ENCODE results near the gene GPSM1.

The GPSM1 gene

GRCh38 chr9:136372561-136373299 is 45.4 kb downstream of the GPSM1 start:
- TF ChIP-seq, protein P1, sequence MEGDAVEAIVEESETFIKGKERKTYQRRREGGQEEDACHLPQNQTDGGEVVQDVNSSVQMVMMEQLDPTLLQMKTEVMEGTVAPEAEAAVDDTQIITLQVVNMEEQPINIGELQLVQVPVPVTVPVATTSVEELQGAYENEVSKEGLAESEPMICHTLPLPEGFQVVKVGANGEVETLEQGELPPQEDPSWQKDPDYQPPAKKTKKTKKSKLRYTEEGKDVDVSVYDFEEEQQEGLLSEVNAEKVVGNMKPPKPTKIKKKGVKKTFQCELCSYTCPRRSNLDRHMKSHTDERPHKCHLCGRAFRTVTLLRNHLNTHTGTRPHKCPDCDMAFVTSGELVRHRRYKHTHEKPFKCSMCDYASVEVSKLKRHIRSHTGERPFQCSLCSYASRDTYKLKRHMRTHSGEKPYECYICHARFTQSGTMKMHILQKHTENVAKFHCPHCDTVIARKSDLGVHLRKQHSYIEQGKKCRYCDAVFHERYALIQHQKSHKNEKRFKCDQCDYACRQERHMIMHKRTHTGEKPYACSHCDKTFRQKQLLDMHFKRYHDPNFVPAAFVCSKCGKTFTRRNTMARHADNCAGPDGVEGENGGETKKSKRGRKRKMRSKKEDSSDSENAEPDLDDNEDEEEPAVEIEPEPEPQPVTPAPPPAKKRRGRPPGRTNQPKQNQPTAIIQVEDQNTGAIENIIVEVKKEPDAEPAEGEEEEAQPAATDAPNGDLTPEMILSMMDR (IDR thresholded peaks at IDR 0.05; ENCODE audit: low read depth, low read length): peak; percentile 30
- peak; percentile 52 for DNase-seq (ENCODE audit: extremely low read depth, low read depth)

DNA sequence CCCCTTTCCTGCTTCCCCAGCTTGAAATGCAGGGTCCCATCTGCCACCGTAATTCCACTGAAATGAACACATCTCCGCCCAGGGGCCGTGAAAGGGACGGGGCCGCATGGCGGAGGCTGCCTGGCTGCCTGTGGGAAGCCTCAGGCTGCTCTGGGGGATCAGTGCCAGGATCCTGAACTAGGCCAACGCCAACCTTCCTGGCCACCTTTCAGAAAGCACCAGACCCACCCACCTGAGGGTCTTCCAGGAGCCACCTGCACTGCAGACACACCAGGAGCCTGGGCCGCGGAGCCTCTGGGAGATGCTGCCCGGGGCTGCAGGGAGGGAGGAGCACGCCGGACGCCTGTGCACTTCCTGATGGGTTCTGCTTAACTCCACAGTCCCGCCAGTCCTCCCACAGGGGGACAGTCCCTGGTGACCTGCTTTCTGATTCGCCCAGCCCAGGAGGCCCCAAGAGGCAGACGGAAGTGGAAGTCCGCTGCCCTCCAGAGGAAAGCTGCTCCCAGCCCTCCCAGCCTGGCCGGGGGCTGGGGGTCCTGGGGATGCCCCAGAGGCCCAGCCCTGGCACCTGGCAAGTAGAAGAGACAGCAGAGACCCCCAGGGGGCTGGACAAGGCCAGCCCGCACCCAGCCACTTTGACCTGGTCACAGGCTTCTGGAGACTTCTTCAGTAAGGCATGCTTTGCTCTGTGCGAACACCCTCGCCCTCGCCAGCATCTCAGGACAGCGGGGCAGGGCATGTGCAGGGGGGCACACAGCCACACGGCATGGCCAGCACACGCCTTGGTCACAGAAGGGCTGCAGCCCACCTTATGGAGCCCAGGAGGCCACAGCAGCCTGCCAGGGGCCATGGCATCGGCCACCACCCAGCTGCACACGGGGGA is 46.2 kb downstream of the GPSM1 start, which contains the start of gene CARD9:
Gene CARD9, minus strand, starts transcription at position 370 of the 883 bp plus-strand sequence. CDS start 1,591 bp downstream, outside the sequence.
- TF ChIP-seq, protein P1 (IDR thresholded peaks at IDR 0.05; ENCODE audit: low read depth, low read length): no peak
- no peak for DNase-seq (ENCODE audit: extremely low read depth, low read depth)

DNA sequence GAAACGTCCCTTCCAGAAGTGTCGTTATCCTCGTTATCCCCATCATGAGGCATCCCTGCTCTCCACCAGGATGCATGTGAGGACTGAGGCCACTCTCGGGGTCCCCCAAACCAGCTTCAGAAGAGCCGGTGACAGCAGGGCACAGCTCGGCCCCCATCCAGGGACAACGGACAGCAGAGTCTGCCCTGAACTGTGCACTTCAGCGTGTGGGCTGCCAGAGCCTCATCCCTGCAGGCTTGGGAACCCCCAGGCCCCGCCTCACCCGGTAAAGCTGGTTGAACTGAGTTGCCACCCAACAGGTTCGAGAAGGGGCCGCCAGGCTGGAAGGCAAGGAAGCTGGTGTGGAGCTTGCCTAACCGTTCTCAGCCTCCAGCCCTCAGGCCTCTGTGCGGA is 46.8 kb downstream of the GPSM1 start:
- DNase-seq (ENCODE audit: extremely low read depth, low read depth): no peak
- TF ChIP-seq, protein P1 (IDR thresholded peaks at IDR 0.05; ENCODE audit: low read depth, low read length): no peak

GRCh38 chr9:136375096-136375495 is 47.8 kb downstream of the GPSM1 start:
- TF ChIP-seq, protein P1 (IDR thresholded peaks at IDR 0.05; ENCODE audit: low read depth, low read length): no peak

GRCh38 chr9:136376457-136376856 is 49.1 kb downstream of the GPSM1 start:
- no peak for DNase-seq (ENCODE audit: extremely low read depth, low read depth)
- TF ChIP-seq, protein P1 (IDR thresholded peaks at IDR 0.05; ENCODE audit: low read depth, low read length): no peak

More at GRCh38 chr9:136375096-136375495, 47.8 kb downstream of the GPSM1 start:
- no peak for DNase-seq (ENCODE audit: extremely low read depth, low read depth)

GRCh38 chr9:136377341-136378169 is 50.2 kb downstream of the GPSM1 start:
- no peak for DNase-seq (ENCODE audit: extremely low read depth, low read depth)
- TF ChIP-seq, protein P1 (IDR thresholded peaks at IDR 0.05; ENCODE audit: low read depth, low read length): no peak
